GM19467 (cell line): ENCODE results near the gene FLOT1.

ENCODE experiments used
- ATAC-seq: cut with Tn5 transposase; IDR thresholded peaks from one replicate; pipeline ENCODE4 v1.9.1; 2021; ENCODE audit warnings: mild to moderate bottlenecking, moderate library complexity; ENCODE audit not compliant: unreplicated experiment

Gene FLOT1, protein sequence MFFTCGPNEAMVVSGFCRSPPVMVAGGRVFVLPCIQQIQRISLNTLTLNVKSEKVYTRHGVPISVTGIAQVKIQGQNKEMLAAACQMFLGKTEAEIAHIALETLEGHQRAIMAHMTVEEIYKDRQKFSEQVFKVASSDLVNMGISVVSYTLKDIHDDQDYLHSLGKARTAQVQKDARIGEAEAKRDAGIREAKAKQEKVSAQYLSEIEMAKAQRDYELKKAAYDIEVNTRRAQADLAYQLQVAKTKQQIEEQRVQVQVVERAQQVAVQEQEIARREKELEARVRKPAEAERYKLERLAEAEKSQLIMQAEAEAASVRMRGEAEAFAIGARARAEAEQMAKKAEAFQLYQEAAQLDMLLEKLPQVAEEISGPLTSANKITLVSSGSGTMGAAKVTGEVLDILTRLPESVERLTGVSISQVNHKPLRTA

DNA sequence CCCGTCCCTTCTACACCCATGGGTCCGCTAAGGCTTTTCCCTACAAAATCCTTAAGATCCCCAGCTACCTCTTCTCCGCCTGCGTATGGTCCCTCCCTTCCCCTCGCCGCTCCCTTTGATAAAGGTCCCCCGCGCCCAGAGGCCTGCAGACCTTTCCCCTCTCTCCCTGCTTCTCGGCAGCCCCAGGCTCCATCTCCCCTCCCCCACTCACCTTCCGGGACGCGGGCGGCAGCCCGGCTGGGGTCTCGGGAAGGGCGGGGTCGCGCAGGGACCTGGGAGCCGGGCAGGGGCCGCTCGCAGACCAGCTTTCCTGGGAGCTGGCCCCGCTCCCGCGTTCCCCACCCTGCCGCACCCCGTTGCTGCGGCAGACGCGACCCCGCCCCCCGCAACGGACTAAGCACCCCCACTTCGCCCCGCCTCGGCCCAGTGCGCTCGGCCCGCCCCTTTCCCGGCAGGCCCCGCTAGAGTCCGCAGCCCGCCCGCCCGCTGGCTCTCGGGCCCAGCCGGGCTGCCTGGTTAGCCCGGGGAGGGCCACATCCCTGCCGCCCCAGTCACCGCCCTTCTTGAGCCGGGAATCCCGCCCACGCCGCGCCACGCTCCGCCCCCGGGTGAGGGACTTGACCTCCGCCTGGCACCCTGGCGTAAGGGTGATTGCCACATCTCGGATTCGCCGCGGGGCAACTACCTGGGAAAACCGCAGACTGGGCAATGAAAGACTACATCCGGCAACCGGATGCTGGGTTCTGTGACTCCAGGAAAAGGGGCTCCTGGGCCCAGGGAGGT is at the start of gene FLOT1:
Gene FLOT1 (minus strand): TSS at position 372 of the 783 bp plus-strand sequence. CDS start 498 bp downstream, outside the sequence.
- peak; percentile 70 for ATAC-seq

DNA sequence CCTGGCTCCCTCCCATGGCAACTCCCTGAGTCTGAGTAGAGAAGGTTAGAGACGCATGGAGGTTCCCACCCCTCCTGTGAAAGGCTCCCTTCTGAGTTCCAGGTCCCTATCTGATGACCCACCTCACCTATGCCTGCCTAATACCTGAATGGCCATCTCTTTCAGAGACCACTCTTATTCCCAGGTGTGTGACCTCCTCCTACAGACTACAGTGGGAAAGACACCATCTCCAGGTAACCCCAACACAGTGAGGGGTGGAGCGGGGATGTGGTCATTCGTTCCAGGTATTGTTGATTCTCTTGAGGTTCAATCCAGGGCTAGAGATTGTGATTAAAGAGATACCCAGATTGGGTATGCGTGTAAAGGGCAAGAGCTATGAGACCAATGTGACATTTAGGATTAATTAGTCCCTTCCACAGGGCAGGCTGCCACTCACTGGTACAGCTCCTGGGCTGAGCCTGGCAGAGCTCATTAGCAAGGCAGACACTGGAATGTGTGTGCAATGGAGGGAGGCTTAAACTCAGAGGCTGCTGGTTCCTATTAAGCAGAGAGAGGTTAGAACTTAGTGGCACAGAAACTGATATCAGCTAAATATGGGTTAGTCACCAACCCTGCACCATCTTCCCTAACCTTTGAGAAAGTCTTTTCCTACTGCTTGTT is 48.4 kb upstream of the FLOT1 start:
- ATAC-seq = no peak

DNA sequence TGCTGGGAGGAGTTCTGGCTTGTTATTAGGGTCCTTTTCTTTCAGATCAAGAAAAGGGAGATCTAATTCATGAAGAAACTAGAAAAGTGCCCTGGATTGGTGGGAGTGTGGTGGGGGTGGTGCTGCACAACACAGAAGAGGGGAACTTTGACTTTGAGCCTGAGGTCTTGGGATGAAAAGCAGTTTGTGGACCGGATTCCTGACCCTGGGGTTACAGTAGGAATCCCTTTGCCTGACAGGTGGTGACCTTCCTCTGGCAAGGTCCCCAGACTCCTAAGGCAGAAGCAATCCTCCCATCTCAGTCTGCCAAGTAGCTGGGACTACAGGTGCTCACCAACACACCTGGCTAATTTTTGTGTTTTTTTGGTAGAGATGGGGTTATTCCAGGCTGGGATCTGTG is 47.1 kb upstream of the FLOT1 start:
- no peak for ATAC-seq

DNA sequence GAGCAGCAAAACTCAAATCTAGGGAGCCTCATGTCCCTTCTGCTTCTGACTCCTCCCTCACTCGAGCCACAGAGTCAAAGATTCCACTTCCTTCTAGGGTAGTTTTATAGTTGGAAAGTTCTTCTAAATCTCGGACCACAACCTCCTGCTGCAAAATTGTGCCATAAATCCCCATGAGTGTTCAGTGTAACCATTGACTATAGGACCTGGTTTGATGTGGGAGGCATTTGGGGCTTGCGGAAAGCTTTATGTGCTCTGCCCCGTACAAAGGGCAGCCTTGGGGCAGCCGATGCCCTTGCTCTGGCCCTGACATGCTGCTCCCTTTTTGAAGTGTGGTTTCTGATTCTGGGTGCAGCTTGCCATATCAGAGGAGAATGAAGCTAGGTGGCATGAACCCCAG is 45.5 kb upstream of the FLOT1 start:
- ATAC-seq = no peak

DNA sequence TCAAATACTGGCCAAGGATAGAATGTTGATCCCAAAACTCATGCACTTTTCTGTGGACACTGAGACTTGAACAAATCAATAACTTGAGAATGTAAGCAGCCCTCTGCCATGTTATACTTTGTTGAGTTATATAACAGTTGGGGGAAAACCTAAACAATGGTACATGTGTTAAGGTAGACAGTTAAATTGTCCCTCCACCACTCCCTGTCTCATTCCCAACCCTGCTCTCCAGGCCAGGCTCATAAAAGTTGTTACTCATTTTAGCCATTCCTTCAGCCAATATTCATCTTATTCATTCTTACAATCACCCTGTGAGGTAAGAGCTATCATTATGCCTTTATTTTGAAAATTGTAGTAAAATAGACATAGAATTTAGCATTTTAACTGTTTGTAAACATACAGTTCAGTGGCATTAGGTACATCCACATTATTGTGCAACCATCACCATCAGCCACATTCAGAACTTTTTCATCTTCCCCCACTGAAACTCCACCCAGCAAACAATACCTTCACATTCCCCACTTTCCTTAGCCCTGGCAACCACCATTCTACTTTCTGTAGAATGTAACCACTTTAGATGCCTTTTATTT is 40.0 kb upstream of the FLOT1 start:
- ATAC-seq = no peak

DNA sequence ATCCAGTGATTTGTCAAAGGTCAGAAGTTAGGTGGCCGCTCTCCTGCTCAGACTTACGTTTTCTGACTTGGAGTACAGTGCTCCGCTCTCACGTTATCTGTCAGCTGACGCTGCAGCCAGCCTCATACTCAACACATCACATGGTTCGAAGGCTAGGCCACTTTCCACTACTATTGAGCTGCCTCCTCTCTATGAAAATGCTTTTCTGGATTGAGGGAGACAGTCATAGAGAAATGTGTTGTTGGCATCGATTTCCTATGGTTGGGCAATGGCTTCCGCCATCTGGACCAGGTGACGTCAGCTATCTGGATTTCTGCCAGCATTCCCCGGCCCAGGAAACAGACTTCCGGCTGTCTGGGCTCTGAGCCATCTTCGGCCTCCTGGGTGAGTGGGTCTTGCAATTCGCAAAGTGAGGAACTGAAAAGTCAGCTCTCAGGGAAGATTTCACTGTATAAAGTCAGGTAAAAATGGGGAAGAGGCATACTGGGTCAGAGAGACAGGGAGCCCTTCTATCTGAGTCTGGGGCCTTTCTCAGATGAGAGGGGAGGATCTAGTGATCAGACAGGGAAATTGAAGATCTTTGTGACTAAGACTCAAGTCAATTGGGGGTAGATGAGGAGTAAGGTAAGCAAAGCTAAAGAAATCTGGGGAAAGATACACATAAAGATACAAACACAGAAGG is 39.4 kb upstream of the FLOT1 start:
- ATAC-seq = no peak

DNA sequence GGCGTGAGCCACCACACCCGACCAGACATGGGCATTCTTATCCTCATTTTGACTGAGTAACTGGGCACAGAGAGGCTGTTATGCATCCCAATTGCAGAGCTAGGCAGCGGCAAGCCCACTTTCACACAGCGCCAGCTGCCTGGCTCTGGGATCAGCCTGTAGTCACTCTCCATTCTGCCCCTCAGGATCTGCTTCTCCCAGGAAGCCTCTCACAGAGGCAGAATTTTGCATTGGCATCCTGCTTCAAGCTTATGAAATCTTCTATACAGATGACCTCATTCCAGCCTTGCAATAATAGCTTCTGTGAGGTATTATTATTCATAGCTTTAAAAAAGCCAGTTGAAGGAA is 38.9 kb upstream of the FLOT1 start:
- no peak for ATAC-seq

DNA sequence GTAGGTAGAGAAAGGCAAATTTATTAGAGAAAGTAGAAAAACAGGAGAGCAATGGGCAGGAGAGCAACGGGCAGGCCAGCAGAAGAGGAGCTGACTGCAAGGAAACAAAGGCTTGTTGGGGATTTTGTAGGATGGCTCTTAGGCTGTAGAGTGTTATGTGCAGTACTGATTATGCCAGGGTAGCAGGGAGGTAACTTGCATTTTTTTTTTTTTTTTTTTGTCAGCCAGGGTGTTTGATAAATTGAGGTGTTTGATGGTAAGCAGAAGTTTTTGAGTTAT is 38.1 kb upstream of the FLOT1 start:
- no peak for ATAC-seq

DNA sequence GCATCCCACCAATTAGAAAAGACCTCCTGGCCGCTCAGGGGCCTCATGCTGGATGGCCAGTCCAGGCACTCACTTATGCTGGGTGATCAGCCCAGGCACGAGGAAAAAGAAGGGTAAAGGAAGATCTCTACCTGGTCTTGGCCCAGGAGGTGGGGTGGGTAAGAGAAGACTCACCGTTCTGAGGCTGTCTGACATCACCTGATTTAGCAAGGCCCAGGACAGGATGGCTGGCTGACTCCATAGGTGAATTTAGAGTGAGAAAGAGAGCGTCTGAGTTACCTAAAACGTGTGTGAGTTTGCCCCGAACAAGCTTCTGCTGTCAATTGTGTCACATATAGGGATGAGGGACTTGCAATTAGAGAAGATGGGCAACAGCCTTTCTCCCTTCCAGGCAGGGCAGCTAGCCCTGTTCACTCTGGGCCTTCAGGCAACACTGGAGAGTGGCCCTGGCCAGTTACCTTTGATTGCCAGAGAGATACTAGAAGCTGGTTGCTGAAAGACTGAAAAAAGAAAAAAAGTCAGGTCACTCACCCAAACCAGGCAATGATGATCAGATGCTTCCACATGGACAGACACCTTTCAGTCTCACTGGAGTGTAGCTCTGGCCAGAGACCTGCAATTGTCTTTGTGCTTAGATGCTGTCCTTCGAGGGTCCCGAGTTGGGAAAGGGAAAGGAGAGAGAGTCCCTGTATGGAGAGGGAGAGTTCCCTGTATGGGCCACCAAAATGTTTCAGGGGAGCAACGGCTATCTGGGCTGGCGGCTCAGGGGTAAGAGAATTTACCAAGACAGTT is 37.6 kb upstream of the FLOT1 start:
- no peak for ATAC-seq

DNA sequence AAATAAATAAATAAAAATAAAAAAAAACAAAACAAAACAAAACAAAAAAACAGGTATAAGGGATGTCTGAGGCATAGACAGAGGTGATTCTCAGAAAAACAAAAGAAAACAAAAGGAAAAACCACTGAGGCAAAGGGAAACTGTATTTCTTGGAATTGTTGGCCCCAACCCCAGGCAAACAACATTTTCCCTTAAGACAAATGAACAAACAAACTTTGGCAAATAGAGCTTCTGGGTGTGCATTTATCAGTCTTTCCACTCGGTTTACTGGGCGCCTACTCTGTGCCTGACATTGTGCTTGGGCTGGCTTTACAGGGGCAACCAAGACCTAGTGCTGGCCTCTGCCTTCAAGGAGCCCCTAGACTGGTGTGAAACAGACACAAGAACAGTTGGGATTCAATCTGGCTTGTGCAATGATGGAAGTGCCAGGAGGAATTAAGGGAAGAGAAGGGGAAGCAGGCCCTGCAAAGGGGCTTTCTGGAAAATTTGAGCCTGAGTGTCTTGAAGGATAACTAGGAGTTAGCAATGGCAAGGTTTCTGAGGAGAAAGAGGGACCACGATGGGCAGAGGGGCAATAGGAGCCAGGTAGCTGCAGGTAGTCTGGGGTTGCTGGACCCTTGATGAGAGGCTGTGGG is 35.6 kb upstream of the FLOT1 start:
- ATAC-seq = no peak

DNA sequence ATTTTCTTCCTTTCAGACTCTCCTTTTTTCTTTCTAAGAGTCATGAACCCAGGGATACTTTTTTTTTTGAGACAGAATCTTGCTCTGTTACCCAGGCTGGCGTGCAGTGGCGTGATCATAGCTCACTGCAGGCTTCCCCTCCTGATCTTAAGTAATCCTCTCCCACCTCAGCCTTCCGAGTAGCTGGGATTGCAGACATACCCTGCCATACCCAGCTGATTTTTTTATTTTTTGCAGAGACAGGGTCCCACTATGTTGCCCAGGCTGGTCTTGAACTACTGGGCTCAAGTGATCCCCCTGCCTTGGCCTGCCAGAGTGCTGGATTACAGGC is 34.6 kb upstream of the FLOT1 start:
- ATAC-seq = no peak

DNA sequence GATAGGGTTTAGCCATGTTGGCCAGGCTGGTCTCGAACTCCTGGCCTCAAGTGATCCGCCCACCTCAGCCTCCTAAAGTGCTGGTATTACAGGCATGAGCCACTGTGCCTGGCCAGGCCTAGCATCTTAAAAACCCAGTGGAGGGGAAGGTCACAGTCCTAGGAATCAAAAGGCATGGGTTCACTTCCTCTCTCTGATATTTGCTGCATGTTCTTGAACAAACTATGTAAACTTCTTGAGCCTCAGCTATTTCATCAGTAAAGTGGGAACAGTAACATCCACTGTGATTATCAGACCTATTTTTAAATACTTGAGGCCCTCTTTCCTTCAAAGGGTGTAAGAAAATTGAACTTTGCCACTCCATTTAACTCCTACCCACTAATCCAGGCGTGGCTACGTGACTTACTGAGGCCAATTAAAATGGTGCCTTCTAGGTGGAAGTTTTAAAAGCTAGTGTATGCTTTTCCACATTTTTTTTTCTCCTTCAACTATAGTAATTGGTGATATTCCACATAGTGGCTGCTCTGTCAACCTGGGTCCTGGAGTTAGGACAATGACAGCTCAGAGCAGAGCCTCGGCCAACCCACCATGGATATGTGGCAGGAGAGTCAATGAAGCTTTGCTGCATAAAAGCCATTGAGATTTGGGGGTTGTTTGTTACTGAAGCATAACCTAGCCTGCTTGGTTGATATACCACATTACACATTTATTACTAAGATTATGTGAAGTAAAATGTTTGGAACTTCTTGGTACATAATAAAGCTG is 34.1 kb upstream of the FLOT1 start:
- no peak for ATAC-seq

DNA sequence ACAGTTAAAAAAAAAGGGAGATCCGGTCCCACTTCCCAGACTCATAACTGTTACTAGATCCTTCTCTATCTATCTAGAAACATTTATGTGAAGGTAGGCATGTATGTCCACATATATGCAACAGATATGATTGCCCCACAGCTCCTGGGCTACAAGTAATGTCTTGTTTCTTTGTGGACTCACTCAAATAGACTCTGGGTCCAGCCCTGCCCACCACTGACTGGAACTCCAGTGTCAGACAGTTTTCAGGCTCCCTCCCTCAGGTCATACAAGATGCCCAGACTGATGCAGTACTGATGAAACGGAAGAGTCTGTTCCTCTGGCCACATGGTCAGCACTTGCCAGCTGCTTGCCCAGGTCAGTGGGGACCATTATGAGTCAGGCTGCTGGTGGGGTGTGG is 32.6 kb upstream of the FLOT1 start:
- ATAC-seq = no peak

DNA sequence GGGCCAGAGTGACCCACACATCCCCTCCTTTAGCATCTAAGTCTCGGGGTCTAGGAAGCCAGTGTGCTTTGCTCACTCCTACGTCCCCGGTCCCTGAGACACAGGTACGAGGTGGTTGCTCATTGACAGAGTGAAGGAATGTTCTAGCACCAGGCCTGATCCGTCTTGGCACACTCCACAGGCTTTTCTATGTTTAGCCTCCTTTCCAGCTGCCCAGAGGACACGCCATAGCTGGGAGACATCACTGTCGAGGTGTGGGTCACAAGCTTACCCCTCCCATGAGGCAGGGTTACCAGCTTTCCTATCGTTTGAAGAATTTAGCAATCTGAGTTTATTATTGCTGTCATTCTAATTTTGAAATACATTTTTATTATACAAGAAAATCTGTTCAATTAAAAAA is 32.2 kb upstream of the FLOT1 start:
- no peak for ATAC-seq

DNA sequence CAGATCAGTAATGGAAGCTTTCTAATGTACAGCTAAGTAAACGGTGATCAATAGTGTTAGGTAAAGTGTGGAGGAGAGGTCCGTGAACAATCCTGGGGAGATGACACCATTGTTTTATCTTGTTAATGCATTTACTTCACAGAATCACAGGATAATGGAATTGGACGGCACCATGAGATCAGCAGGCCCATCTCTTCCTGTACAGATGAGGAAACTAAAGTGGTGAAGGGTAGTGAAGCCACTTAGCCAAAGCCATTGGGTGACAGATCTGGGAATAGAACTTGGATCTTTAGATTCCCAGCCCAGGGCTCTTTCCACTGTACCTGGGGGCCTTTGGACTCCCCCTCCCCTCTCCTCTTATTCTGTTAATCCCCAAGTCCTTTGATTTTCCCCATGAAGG is 28.1 kb upstream of the FLOT1 start:
- ATAC-seq = no peak

DNA sequence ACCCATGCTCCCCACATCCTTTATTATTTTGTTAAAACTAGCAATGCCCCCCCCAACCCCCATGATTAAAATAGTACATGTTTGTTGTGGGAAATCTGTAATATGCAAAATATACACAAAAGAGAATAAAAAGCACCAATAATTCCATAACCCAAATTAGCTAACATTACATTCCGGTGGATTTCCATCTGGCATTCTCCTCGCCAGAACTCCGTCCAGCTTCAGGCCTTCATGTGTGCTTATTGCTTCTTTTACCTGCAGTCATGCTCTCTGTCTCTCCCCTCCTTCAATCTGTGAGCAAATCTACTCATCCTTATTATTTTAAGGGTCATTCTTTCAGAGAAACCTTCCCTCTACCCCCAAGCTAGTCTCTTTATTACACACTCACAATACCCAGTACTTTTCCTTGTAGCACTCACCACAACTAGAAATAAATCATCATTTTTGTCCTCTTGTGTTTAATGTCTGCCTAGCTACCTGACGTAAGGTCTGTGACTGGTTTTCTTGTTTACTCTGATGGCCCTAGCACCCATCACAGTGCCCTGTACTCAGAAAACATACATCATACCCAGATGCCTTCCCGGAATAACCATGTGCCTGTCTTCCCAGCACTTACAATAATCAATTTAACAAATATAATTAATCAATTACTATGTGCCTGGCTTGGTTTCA is 27.5 kb upstream of the FLOT1 start:
- no peak for ATAC-seq

DNA sequence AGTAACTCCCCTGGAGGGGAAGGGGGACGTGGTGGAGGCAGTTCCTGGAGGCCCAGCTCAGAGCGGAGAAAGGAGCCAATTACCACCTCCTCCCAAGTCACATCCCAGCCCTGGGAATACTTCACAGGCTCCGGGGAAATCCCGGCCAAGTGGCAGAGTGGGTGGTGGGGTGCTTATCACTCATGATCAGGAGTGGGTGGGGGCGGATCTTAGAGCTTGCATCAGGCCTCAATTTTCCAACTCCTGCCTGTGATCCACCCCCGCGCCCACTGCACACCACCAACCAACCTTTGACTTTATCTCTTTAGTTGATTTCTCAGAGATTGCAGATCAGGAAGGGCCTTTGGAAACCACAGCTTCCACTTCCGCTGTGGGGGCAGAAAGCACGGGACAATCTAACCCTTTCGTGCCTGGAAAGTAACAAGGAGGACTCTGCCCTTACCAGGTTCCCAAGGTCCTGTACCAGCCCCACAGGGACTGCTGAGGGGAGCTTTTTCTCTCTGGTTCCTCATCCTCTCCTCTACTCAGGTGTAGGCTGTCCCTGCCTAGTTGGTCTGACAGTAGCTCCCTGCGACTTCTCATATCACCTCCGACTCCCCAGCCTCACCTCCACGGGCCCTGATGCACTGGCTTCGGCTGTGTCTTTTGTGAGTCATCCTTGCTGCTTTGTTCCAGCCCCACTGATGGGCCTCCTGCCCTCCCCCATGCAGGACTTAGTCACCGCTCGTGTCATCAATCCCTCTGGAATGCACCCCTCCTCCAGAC is 26.8 kb upstream of the FLOT1 start:
- no peak for ATAC-seq

DNA sequence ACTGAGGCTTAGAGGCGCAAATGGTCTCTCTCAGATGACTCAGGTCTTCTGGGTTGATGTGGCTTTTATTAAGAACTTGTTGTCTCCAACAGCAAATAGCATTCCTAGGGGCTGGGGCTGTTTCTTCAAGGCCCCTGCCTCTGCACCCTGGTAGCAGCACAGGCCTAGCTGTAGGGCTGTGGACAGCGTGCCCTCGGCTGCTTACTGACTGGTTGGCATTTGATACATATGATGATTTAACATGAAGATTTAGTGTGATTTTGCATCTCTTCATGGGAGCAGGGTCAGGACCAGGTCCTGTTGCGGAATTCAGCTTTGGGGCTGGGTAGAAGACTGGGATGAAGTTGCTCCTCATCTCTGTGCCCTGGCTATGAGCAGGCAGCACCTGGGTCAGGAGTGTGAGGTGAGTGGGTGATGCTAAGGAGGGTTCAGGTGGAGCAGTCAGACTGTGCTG is 26.2 kb upstream of the FLOT1 start:
- no peak for ATAC-seq
